Prostate gland (tissue), 2 donors: ENCODE measurements around the gene COG5.

Experiments
- CTCF ChIP-seq, 4 experiments: fragments of 200-600 bp in 2 of 4; fragments of 450-650 bp in 2 of 4; sonication (generic) in 2 of 4; IDR thresholded peaks; 1 replicate in 3 of 4; 2 replicates in 1 of 4; pipeline ENCODE4 v1.5.1; 2016 to 2019; ENCODE audit warnings: antibody characterized with exemption in 4 of 4, mild to moderate bottlenecking in 2 of 4, moderate library complexity in 2 of 4
- POLR2AphosphoS5 ChIP-seq: sonication (generic); formaldehyde crosslinking; IDR thresholded peaks from one replicate; pipeline ENCODE4 v1.6.1; 2017; ENCODE audit warnings: antibody characterized with exemption

DNA sequence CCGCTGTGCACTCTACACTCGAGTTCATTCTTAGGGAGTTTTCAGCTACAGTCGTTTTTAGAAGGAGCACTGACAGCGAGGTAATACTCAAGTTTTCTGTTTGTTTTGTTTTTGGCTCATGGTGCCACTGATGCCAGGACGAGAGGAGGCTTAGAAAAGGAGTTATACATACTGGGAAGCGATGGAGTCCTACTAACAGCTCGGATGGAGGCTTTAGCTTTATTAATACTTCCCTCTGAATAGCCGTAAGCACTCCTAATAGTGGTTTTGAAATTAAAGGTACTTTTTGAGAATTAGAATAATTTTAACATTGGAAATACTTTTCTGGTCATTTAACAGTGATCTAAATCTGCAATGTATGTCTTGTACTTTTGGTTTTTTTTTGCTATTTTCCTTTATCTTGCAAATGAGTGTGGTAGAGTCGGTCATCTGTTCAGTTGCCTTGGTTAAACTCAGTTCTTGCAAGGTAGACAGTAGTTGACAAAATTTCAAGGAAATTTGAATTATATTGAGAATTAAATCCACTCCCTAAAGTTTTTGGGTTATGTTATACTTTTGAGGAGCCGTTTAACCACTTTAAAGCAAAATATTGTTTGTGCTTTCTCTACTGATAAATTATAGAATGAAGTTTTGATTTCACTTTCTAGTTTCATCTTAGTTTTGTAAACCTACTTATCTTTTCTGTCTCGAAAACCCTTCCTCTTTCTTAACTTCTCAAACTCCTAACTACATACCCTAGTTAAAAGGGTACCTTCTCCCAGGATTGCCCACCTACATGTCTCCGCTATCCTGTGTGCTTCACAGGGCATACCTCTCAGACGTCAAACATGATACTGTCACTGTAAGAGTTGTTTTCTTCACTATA lies 393.4 kb downstream of the COG5 start:
- TF ChIP-seq CTCF (IDR thresholded peaks at IDR 0.05) (no peak), POLR2AphosphoS5 (no peak)
